CD14-positive monocyte (primary cell): ENCODE data around the gene NTN3. TPM values are rescaled to one million over a fixed set of nuclear protein-coding genes. Genes with fewer than 3 reads are reported as not detected.

Experiments used
- DNase-seq, 3 donors: peaks; one replicate each; pipeline ENCODE4 v3.0.0-alpha.2; 2011 to 2022
- H2AFZ ChIP-seq: 2 replicates; pipeline ENCODE4 v1.6.0; 2012; ENCODE audit warnings: mild to moderate bottlenecking, low read depth, low read length, inconsistent platforms; ENCODE audit not compliant: insufficient read depth, poor library complexity, severe bottlenecking
- H3K27ac ChIP-seq, 2 donors: 1 replicate in 1 of 2; 2 replicates in 1 of 2; pipeline ENCODE4 v1.5.1; 2012 to 2013; ENCODE audit warnings: low read length in 2 of 2, control low read depth in 1 of 2, inconsistent platforms in 1 of 2, low read depth in 1 of 2, mild to moderate bottlenecking in 1 of 2
- H3K27me3 ChIP-seq, 2 donors: one replicate each; pipeline versions ENCODE4 v1.6.0 to v1.6.1; 2011 to 2013; ENCODE audit warnings: low read length in 2 of 2; ENCODE audit not compliant: control insufficient read depth in 2 of 2, insufficient read depth in 2 of 2
- H3K36me3 ChIP-seq, 2 donors: replicated peaks in 1 of 2; 1 replicate in 1 of 2; 2 replicates in 1 of 2; pipeline versions ENCODE4 v1.5.1 to v1.6.1; 2012 to 2013; ENCODE audit warnings: low read length in 2 of 2, control low read depth in 1 of 2, inconsistent platforms in 1 of 2, mild to moderate bottlenecking in 1 of 2; ENCODE audit not compliant: insufficient read depth in 2 of 2, control insufficient read depth in 1 of 2
- H3K4me1 ChIP-seq, 2 donors: 1 replicate in 1 of 2; 2 replicates in 1 of 2; pipeline versions ENCODE4 v1.5.1 to v1.6.1; 2012 to 2013; ENCODE audit warnings: low read length in 2 of 2, control low read depth in 1 of 2, inconsistent platforms in 1 of 2, mild to moderate bottlenecking in 1 of 2, moderate library complexity in 1 of 2; ENCODE audit not compliant: insufficient read depth in 2 of 2, control insufficient read depth in 1 of 2
- H3K4me2 ChIP-seq: replicated peaks from 2 replicates; pipeline ENCODE3; 2012; ENCODE audit warnings: low read length, moderate library complexity, mild to moderate bottlenecking; ENCODE audit not compliant: poor library complexity, severe bottlenecking; ENCODE audit errors: extremely low read depth
- H3K4me3 ChIP-seq, 3 experiments: fragments of 200-600 bp in 1 of 3; sonication (generic) in 1 of 3; replicated peaks in 1 of 3; 1 replicate in 2 of 3; 2 replicates in 1 of 3; pipeline ENCODE4 v1.5.1; 2011 to 2013; ENCODE audit warnings: low read length in 3 of 3, mild to moderate bottlenecking in 3 of 3, control low read depth in 2 of 3, low read depth in 2 of 3, inconsistent platforms in 1 of 3, moderate library complexity in 1 of 3
- H3K79me2 ChIP-seq: 2 replicates; pipeline ENCODE4 v1.6.0; 2012; ENCODE audit warnings: mild to moderate bottlenecking, control low read depth, inconsistent platforms, low read length, moderate library complexity; ENCODE audit not compliant: insufficient read depth
- H3K9ac ChIP-seq: 2 replicates; pipeline ENCODE4 v1.6.0; 2017; ENCODE audit warnings: low read length, mild to moderate bottlenecking; ENCODE audit not compliant: insufficient read depth, poor library complexity, severe bottlenecking
- H3K9me3 ChIP-seq, 2 donors: replicated peaks in 1 of 2; 1 replicate in 1 of 2; 2 replicates in 1 of 2; pipeline versions ENCODE4 v1.5.1 to v1.6.1; 2012 to 2013; ENCODE audit warnings: low read length in 2 of 2, control low read depth in 1 of 2; ENCODE audit not compliant: control insufficient read depth in 1 of 2, insufficient read depth in 1 of 2
- H4K20me1 ChIP-seq: 2 replicates; pipeline ENCODE4 v1.6.0; 2012; ENCODE audit warnings: mild to moderate bottlenecking, low read length, control low read depth, moderate library complexity; ENCODE audit not compliant: insufficient read depth
- H3K27ac Mint-ChIP-seq, 7 donors: one replicate each; pipeline ENCODE4 v1.8.0; 2020; ENCODE audit warnings: mild to moderate bottlenecking in 7 of 7, mixed read lengths in 7 of 7, moderate library complexity in 6 of 7, inconsistent platforms in 2 of 7
- H3K27me3 Mint-ChIP-seq, 3 donors: one replicate each; pipeline ENCODE4 v1.8.0; 2021 to 2022; ENCODE audit warnings: low read depth in 3 of 3, mild to moderate bottlenecking in 3 of 3, mixed read lengths in 3 of 3, moderate library complexity in 3 of 3, inconsistent platforms in 1 of 3
- H3K36me3 Mint-ChIP-seq, 2 donors: one replicate each; pipeline ENCODE4 v1.8.0; 2020; ENCODE audit warnings: mixed read lengths in 2 of 2, inconsistent platforms in 1 of 2, mild to moderate bottlenecking in 1 of 2
- H3K4me1 Mint-ChIP-seq: one replicate; pipeline ENCODE4 v1.8.0; 2020; ENCODE audit warnings: mild to moderate bottlenecking, mixed read lengths
- H3K4me3 Mint-ChIP-seq, 2 donors: one replicate each; pipeline ENCODE4 v1.8.0; 2020; ENCODE audit warnings: mild to moderate bottlenecking in 2 of 2, mixed read lengths in 2 of 2, moderate library complexity in 1 of 2
- H3K9me3 Mint-ChIP-seq, 7 donors: one replicate each; pipeline ENCODE4 v1.8.0; 2020 to 2022; ENCODE audit warnings: mixed read lengths in 7 of 7, mild to moderate bottlenecking in 6 of 7, moderate library complexity in 6 of 7, inconsistent platforms in 2 of 7
- CTCF ChIP-seq: fragments of 200-600 bp; IDR thresholded peaks from one replicate; pipeline ENCODE4 v1.8.0; 2022; ENCODE audit warnings: antibody characterized with exemption, mild to moderate bottlenecking
- WGBS: methylation state at CpG from one replicate; pipeline ENCODE4 v1.1.5; 2013; ENCODE audit warnings: missing lambda C conversion rate; ENCODE audit not compliant: insufficient coverage; 5-methylcytosine and 5-hydroxymethylcytosine counted together
- intact Hi-C, 2 donors: fragments of 100-400 bp; cut with micrococcal nuclease; formaldehyde crosslinking; loops; one replicate each; pipeline versions ENCODE4 v1.15.0 to v1.15.1; 2023
- polyA plus RNA-seq, 3 donors: library from polyadenylated mRNA; depleted of rRNA in 1 of 3; unstranded in 2 of 3; stranded (reverse) in 1 of 3; fragments of 300-500 nt in 2 of 3; fragments of >200 nt in 1 of 3; fragmentation: Illumina TruSeq in 2 of 3; gene quantifications; 1 replicate in 2 of 3; 2 replicates in 1 of 3; pipeline ENCODE4 v1.2.3, GENCODE V29; 2012 to 2021

Gene NTN3
- polyA plus RNA-seq, 3 donors, result not detected

- Mint-ChIP-seq H3K27me3 (no peaks in the 10 kb centered on the region), H3K4me1 (peaks cover 19% of the 10 kb centered on the region), H3K27ac (no peak overlapping the region), H3K4me3 (no peak overlapping the region), H3K9me3 (peaks cover 0 to 5% (median 2%) of the 10 kb centered on the region in 7 donors), H3K36me3 (peaks cover 23 to 40% of the 10 kb centered on the region in 2 donors)
- Histone ChIP-seq H3K36me3 (peaks cover 23 to 34% of the 10 kb centered on the region in 2 donors), H3K79me2 (peaks cover 10% of the 10 kb centered on the region), H3K9ac (no peak overlapping the region), H2AFZ (no peak overlapping the region), H3K4me3 (no peak overlapping the region), H3K9me3 (no peaks in the 10 kb centered on the region), H3K4me1 (peaks cover 24 to 27% of the 10 kb centered on the region in 2 donors), H3K4me2 (no peak overlapping the region), H3K27me3 (no peaks in the 10 kb centered on the region), H3K27ac (no peak overlapping the region), H4K20me1 (peaks cover 5% of the 10 kb centered on the region)
- no peak for TF ChIP-seq CTCF
- intact Hi-C loops, result no loop called here
- DNase-seq, result no peak
- WGBS, result 91% methylated on average over 26 of the region's 26 CpGs
Observed at GRCh38 chr16:2497695-2498484, 26.8 kb downstream of the NTN3 start.

- peaks cover 23 to 40% of the 10 kb centered on the region in 2 donors for H3K36me3 Mint-ChIP-seq
- Histone ChIP-seq H3K4me1 (peaks cover 32 to 35% of the 10 kb centered on the region in 2 donors), H3K9ac (no peak overlapping the region), H3K9me3 (no peaks in the 10 kb centered on the region), H3K27ac (no peak overlapping the region), H2AFZ (no peak overlapping the region), H3K27me3 (no peaks in the 10 kb centered on the region), H3K4me2 (no peak overlapping the region), H3K4me3 (no peak overlapping the region), H4K20me1 (peaks cover 5% of the 10 kb centered on the region), H3K79me2 (peaks cover 10% of the 10 kb centered on the region), H3K36me3 (peaks cover 23 to 34% of the 10 kb centered on the region in 2 donors)
- H3K4me1 Mint-ChIP-seq, result peaks cover 21% of the 10 kb centered on the region
- H3K27ac Mint-ChIP-seq, result no peak overlapping the region
- intact Hi-C loops, result no loop called here
- peaks cover 0 to 5% (median 2%) of the 10 kb centered on the region in 7 donors for H3K9me3 Mint-ChIP-seq
- no peak for DNase-seq
- WGBS, result 93% methylated on average over 15 of the region's 15 CpGs
- no peaks in the 10 kb centered on the region for H3K27me3 Mint-ChIP-seq
- TF ChIP-seq CTCF, result no peak
- H3K4me3 Mint-ChIP-seq, result no peak overlapping the region
Observed at GRCh38 chr16:2498531-2499253, 27.6 kb downstream of the NTN3 start.
